C4-2B (cell line): ENCODE measurements around the gene KLHDC1.

Source experiments
- CTCF ChIP-seq: fragments of 450-650 bp; conservative IDR thresholded peaks from 2 replicates; pipeline ENCODE4 v1.5.1; 2017; ENCODE audit warnings: mild to moderate bottlenecking
- ZFX ChIP-seq: fragments of 450-650 bp; IDR thresholded peaks from 2 replicates; pipeline ENCODE4 v1.6.1; 2017

- TF ChIP-seq ZFX (no peak), CTCF (no peak)
These were observed 15.3 kb upstream of the KLHDC1 start for GRCh38 chr14:49677643-49678042.
